GM12891 (cell line): ENCODE measurements around the gene HAGH.
"Not testable (repeated sequence)": the region's sequence is repeated elsewhere in the genome, so short reads cannot be mapped to it uniquely, and the experiment has no call there.

ENCODE experiments used
- PAX5 ChIP-seq: IDR thresholded peaks from 2 replicates; pipeline ENCODE4 v1.6.1; 2011; ENCODE audit warnings: low read length, moderate library complexity, mild to moderate bottlenecking; ENCODE audit not compliant: insufficient read depth, severe bottlenecking
- POLR2A ChIP-seq: IDR thresholded peaks from 2 replicates; pipeline ENCODE4 v1.6.1; 2011; ENCODE audit warnings: low read depth, low read length, control low read depth
- POLR2AphosphoS5 ChIP-seq: IDR thresholded peaks from 2 replicates; pipeline ENCODE4 v1.6.1; 2011; ENCODE audit warnings: low read depth, low read length, control low read depth
- POU2F2 ChIP-seq: IDR thresholded peaks from 2 replicates; pipeline ENCODE4 v1.6.1; 2011; ENCODE audit warnings: low read depth, mild to moderate bottlenecking, control low read depth, low read length, moderate library complexity
- SPI1 ChIP-seq: IDR thresholded peaks from 2 replicates; pipeline ENCODE4 v1.6.1; 2011; ENCODE audit warnings: low read depth, low read length, control low read depth
- TAF1 ChIP-seq: IDR thresholded peaks from 2 replicates; pipeline ENCODE4 v1.6.1; 2011; ENCODE audit warnings: low read depth, low read length, control low read depth

GRCh38 chr16:1876066-1876465, 49.4 kb upstream of the HAGH start:
- not testable (repeated sequence) for TF ChIP-seq POLR2AphosphoS5, TAF1, POLR2A, POU2F2, SPI1, PAX5
